ENCODE measurements around the gene LARGE1.

LARGE1 gene

GRCh38 chr22:33337524-33337923, 582.8 kb downstream of the LARGE1 start:
- DNase-seq: no peak

- no peak for DNase-seq
Observed at GRCh38 chr22:33335611-33336279, 584.5 kb downstream of the LARGE1 start.

- peak; percentile 56 for DNase-seq
Observed at GRCh38 chr22:33332538-33332937, 587.7 kb downstream of the LARGE1 start.

- no peak for DNase-seq
Observed at GRCh38 chr22:33331017-33331416, 589.3 kb downstream of the LARGE1 start.

- no peak for DNase-seq
Observed at GRCh38 chr22:33330534-33330933, 589.7 kb downstream of the LARGE1 start.

GRCh38 chr22:33329398-33329797, 590.9 kb downstream of the LARGE1 start:
- no peak for DNase-seq

- no peak for DNase-seq
Observed at GRCh38 chr22:33328789-33329296, 591.4 kb downstream of the LARGE1 start.

- DNase-seq: no peak
Observed at GRCh38 chr22:33327348-33327860, 592.9 kb downstream of the LARGE1 start.

- no peak for DNase-seq
Observed at GRCh38 chr22:33326540-33327295, 593.6 kb downstream of the LARGE1 start.

- peak; percentile 17 for DNase-seq
Observed at GRCh38 chr22:33325232-33326004, 594.9 kb downstream of the LARGE1 start.

- no peak for DNase-seq
Observed at GRCh38 chr22:33324228-33324627, 596.0 kb downstream of the LARGE1 start.

GRCh38 chr22:33321466-33321865, 598.8 kb downstream of the LARGE1 start:
- no peak for DNase-seq

GRCh38 chr22:33315954-33316353, 604.3 kb downstream of the LARGE1 start:
- no peak for DNase-seq

- no peak for DNase-seq
Observed at GRCh38 chr22:33315117-33315516, 605.2 kb downstream of the LARGE1 start.

- DNase-seq: no peak
Observed at GRCh38 chr22:33314316-33314715, 606.0 kb downstream of the LARGE1 start.

GRCh38 chr22:33303099-33303498, 617.2 kb downstream of the LARGE1 start:
- DNase-seq: no peak

GRCh38 chr22:33302549-33302948, 617.7 kb downstream of the LARGE1 start:
- no peak for DNase-seq

GRCh38 chr22:33302049-33302545, 618.2 kb downstream of the LARGE1 start:
- DNase-seq: peak; percentile 8

GRCh38 chr22:33300165-33300564, 620.1 kb downstream of the LARGE1 start:
- no peak for DNase-seq

- DNase-seq: peak; percentile 1
Observed at GRCh38 chr22:33299245-33299956, 620.9 kb downstream of the LARGE1 start.

GRCh38 chr22:33296941-33297340, 623.3 kb downstream of the LARGE1 start:
- no peak for DNase-seq

GRCh38 chr22:33288078-33288477, 632.2 kb downstream of the LARGE1 start:
- DNase-seq: no peak
